ENCODE measurements around the gene LPIN2.

The LPIN2 gene, protein sequence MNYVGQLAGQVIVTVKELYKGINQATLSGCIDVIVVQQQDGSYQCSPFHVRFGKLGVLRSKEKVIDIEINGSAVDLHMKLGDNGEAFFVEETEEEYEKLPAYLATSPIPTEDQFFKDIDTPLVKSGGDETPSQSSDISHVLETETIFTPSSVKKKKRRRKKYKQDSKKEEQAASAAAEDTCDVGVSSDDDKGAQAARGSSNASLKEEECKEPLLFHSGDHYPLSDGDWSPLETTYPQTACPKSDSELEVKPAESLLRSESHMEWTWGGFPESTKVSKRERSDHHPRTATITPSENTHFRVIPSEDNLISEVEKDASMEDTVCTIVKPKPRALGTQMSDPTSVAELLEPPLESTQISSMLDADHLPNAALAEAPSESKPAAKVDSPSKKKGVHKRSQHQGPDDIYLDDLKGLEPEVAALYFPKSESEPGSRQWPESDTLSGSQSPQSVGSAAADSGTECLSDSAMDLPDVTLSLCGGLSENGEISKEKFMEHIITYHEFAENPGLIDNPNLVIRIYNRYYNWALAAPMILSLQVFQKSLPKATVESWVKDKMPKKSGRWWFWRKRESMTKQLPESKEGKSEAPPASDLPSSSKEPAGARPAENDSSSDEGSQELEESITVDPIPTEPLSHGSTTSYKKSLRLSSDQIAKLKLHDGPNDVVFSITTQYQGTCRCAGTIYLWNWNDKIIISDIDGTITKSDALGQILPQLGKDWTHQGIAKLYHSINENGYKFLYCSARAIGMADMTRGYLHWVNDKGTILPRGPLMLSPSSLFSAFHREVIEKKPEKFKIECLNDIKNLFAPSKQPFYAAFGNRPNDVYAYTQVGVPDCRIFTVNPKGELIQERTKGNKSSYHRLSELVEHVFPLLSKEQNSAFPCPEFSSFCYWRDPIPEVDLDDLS

DNA sequence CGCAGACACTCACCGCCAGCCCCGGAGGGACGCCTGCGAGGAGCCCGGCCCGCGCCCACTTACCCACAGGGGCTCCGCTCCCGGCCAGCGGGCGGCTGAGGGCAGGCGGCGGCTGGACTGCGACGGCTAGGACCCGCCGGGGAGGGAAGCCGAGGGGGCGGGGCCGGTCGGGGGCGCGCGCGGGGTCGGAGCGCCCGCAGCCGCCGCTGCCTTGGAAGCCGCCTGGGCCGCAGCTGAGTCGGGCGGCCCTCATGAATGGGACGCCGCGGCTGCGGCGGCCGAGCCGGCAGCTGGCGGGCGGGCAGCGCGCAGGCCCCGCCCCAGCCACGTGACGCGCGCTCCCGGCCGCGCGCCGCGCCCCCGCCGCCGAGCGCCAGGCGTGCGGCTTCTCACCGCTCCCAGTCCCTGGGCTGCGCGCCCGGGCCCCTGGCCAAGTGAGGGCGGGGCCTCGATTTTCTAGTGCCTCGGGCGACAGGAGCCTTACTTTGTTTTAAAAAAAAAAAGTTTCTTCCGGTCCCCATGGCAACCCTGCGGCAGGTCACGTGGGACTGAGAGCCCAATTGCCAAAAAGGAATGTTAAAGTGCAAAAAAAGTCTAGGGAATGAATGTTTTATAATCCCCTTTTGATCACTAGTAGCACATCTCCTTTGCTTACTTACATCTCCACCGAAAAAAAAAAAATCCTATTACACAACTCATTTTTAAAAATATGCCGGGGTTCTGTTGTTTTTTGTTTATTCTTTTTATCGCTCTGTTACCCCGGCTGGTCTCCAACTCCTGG, at the start of gene LPIN2:
TSS of gene LPIN2 (minus strand) at position 121 of the 781 bp plus-strand sequence. CDS start 52,304 bp downstream, outside the sequence.
- CTCF ChIA-PET: interaction anchor here (1.2 to 7.9 kb wide), 2 partner anchors 18 to 48 kb away, joined by 3 to 80 read pairs; no protein-coding TSS in a partner anchor
- peak; percentile 97 for DNase-seq
- peaks cover 34% of the 10 kb centered on the region for H3K36me3 Mint-ChIP-seq

GRCh38 chr18:3061581-3062312, 48.8 kb upstream of the LPIN2 start:
- peak; percentile 67 for DNase-seq
- H3K9me3 Mint-ChIP-seq: no peaks in the 10 kb centered on the region
- CTCF ChIA-PET: interaction anchor here (0.7 to 8.0 kb wide), 28 partner anchors 13 to 185 kb away, joined by 3 to 253 read pairs (median 7); partner anchors contain the start of genes LPIN2 and MYL12A
- peaks cover 73% of the 10 kb centered on the region for H3K4me1 Mint-ChIP-seq
- peak overlapping the region; percentile 100 for H3K27ac Mint-ChIP-seq
- no peaks in the 10 kb centered on the region for H3K36me3 Mint-ChIP-seq
- H3K4me3 Mint-ChIP-seq: peak overlapping the region; percentile 65
- H3K27me3 Mint-ChIP-seq: no peaks in the 10 kb centered on the region

More for the DNA sequence above, at the start of gene LPIN2:
- Mint-ChIP-seq H3K27me3 (no peaks in the 10 kb centered on the region), H3K9me3 (no peaks in the 10 kb centered on the region), H3K4me1 (peaks cover 70% of the 10 kb centered on the region), H3K4me3 (peak within 1 kb of the TSS; percentile 83), H3K27ac (peak within 1 kb of the TSS; percentile 90)

DNA sequence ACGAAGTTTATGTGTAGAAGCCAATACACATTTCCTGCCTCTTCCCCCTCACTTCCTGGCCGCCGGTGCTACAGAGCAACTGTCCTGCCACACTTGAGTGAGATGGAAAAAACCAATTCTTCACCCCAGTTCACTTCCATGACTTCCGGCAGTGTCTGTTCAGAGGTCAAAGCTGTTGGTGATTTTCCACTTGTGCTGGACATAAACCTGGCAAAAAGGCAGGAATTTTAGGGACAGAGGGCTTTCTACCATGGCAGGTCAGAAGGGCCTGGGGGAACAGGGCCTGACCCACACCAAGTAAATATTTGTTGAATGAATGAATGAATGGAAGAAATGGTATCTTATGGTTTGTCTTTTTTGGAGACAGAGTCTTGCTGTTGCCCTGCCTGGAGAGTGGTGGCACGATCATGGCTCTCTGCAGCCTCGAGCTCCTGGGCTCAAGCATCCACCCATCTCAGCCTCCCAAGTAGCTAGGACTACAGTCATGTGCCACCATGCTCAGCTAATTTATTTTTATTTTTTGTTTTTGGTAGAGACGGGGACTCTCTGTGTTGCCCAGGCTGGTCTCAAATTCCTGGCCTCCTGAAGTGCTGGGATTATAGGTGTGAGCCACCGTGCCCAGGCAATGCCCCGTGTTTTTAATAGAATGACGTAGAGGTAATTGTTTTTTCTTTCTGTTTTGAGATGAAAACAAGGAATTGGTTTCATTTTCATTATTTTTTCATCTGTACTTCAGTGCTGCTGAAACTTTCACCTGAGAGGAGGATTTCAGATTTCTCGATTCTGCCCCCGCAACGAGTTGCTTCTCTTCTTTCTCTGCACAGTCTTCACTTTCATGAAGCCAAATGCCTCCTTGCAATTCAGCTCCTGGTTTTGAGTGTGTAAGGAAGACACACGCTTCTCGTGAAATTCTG, 48.0 kb upstream of the LPIN2 start:
- peak overlapping the region; percentile 65 for H3K4me3 Mint-ChIP-seq
- H3K4me1 Mint-ChIP-seq: peaks cover 74% of the 10 kb centered on the region
- no peaks in the 10 kb centered on the region for H3K9me3 Mint-ChIP-seq
- peak; percentile 69 for DNase-seq
- no peaks in the 10 kb centered on the region for H3K27me3 Mint-ChIP-seq
- peak overlapping the region; percentile 100 for H3K27ac Mint-ChIP-seq
- CTCF ChIA-PET: interaction anchor here (0.7 to 8.0 kb wide), 14 partner anchors 13 to 351 kb away, joined by 3 to 253 read pairs (median 16); partner anchors contain the start of genes LPIN2 and MYL12A
- H3K36me3 Mint-ChIP-seq: no peaks in the 10 kb centered on the region

DNA sequence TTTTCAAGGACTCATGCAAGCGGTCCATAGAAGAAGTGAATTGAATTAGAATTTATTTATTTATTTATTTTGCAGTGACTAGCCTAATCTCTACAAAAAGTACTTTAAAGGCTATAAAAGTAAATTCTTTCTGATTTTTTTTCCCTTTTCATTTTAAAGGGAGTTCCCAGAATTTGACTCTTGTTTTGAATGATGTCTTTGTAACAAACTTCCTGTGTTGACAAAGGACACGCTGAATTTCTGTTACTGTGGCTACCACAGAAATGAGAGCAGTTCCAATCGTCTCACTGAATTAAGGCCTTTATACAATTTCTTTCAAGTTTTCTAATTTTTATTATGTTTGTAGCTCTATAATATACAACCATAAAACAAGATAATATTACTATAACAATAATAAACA, 46.3 kb upstream of the LPIN2 start:
- Mint-ChIP-seq H3K4me1 (peaks cover 73% of the 10 kb centered on the region), H3K27me3 (peaks cover 3% of the 10 kb centered on the region), H3K27ac (peak overlapping the region; percentile 100), H3K9me3 (peaks cover 2% of the 10 kb centered on the region), H3K4me3 (no peak overlapping the region), H3K36me3 (peaks cover 2% of the 10 kb centered on the region)
- DNase-seq: peak; percentile 36
- CTCF ChIA-PET: interaction anchor here (5.2 to 8.0 kb wide), 2 partner anchors 45 to 62 kb away, joined by 80 to 253 read pairs; partner anchors contain the start of gene LPIN2

DNA sequence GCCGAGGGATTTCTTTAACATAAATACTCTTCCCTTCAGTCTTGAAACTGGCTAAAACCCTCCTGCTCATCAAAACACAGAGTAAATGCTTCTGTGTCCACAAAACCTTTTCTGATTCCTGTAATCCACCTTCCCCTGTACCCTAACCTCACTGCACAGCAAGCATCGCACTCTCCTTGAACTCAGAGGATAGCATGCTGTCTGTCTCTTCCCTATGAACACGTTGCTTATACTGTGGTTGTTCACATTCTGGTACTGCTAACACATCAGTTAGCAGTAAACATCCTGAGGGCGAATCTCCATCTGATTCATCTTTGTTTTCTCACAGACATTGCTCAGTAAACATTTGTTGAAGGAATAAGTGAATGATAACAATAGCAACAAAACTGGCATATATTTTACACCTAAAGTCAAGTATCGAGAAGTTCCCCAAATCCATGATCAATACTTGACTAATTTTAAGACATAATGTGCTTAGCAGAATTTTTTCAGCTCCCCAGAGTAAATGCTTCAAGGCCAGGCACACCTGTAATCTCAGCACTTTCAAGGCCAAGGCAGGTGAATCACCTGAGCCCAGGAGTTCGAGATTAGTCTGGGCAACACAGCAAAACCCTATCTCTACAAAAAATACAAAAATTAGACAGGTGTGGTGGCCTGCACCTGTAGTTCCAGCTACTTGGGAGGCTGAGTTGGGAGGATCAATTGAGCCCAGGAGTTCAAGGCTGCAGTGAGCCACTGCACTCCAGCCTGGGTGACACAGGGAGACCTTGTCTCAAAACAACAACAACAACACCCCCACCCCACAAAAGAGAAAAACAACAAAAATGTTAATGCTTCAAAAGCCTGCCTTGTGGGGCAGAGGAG, 45.6 kb upstream of the LPIN2 start:
- CTCF ChIA-PET: interaction anchor here (8.0 kb wide), 1 partner anchor 61 kb away, joined by 253 read pairs; no protein-coding TSS in a partner anchor
- Mint-ChIP-seq H3K27ac (peak overlapping the region; percentile 100), H3K36me3 (peaks cover 5% of the 10 kb centered on the region), H3K9me3 (peaks cover 5% of the 10 kb centered on the region), H3K4me1 (peaks cover 76% of the 10 kb centered on the region), H3K27me3 (peaks cover 4% of the 10 kb centered on the region), H3K4me3 (no peak overlapping the region)
- DNase-seq: peak; percentile 46

GRCh38 chr18:3057526-3057925, 44.6 kb upstream of the LPIN2 start:
- H3K4me3 Mint-ChIP-seq: no peak overlapping the region

DNA sequence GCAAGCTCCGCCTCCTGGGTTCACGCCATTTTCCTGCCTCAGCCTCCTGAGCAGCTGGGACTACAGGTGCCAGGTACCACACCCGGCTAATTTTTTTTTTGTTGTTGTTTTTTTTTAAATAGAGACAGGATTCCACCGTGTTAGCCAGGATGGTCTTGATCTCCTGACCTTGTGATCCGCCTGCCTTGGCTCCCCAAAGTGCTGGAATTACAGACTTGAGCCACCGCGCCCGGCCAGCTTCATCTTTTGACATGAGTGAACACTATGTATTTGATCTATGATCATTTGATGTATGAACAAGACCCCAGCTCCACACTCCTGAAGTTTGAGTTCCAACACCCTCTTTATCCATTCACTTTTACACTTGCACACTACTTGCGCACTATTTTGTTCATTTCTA, 43.4 kb upstream of the LPIN2 start:
- no peak overlapping the region for H3K4me3 Mint-ChIP-seq
- peaks cover 12% of the 10 kb centered on the region for H3K36me3 Mint-ChIP-seq
- CTCF ChIA-PET: interaction anchor here (1.6 to 2.0 kb wide), 3 partner anchors 61 to 73 kb away, joined by 4 to 6 read pairs (median 4); no protein-coding TSS in a partner anchor
- H3K4me1 Mint-ChIP-seq: peaks cover 72% of the 10 kb centered on the region
- H3K27ac Mint-ChIP-seq: peak overlapping the region; percentile 66
- DNase-seq: no peak
- H3K27me3 Mint-ChIP-seq: peaks cover 4% of the 10 kb centered on the region
- peaks cover 11% of the 10 kb centered on the region for H3K9me3 Mint-ChIP-seq

More at GRCh38 chr18:3057526-3057925, 44.6 kb upstream of the LPIN2 start:
- Mint-ChIP-seq H3K9me3 (peaks cover 11% of the 10 kb centered on the region), H3K36me3 (peaks cover 11% of the 10 kb centered on the region), H3K27ac (peak overlapping the region; percentile 100), H3K4me1 (peaks cover 74% of the 10 kb centered on the region), H3K27me3 (peaks cover 4% of the 10 kb centered on the region)
- DNase-seq: no peak
- CTCF ChIA-PET: interaction anchor here (1.6 kb wide), 1 partner anchor 62 kb away, joined by 4 read pairs; no protein-coding TSS in a partner anchor

- H3K4me1 Mint-ChIP-seq: peaks cover 67% of the 10 kb centered on the region
- peaks cover 4% of the 10 kb centered on the region for H3K27me3 Mint-ChIP-seq
- no peak for DNase-seq
- peaks cover 11% of the 10 kb centered on the region for H3K9me3 Mint-ChIP-seq
- H3K27ac Mint-ChIP-seq: no peak overlapping the region
- CTCF ChIA-PET: interaction anchor here (1.8 to 2.0 kb wide), 2 partner anchors 62 to 73 kb away, joined by 4 to 6 read pairs; no protein-coding TSS in a partner anchor
- H3K4me3 Mint-ChIP-seq: no peak overlapping the region
- peaks cover 12% of the 10 kb centered on the region for H3K36me3 Mint-ChIP-seq
These were observed 42.9 kb upstream of the LPIN2 start for GRCh38 chr18:3055816-3056215.

DNA sequence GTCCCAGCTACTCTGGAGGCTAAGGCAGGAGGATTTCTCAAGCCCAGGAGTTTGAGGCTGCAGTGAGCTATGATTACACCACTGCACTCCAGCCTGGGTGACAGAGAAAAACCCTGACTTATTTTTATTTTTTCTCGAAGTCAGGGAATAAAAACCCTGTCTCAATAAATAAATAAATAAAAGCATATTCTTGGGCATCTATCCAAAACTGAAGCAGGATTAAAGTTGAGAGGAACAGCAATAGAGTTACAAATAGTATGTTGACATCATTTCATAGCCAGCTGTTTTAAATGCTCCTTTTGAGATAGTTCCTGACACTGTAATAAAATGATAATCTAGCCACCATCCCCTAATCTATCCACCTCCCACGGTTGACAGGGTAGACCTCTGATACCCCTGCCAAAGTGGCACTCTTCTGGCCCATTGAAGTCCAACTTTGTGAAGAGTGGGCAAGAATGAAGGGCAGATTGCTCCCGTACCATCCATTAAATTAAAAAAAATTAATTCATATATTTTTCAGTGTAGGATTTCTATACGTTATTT, 42.3 kb upstream of the LPIN2 start:
- peaks cover 12% of the 10 kb centered on the region for H3K36me3 Mint-ChIP-seq
- no peak overlapping the region for H3K27ac Mint-ChIP-seq
- peaks cover 4% of the 10 kb centered on the region for H3K27me3 Mint-ChIP-seq
- H3K9me3 Mint-ChIP-seq: peaks cover 11% of the 10 kb centered on the region
- CTCF ChIA-PET: interaction anchor here (1.8 to 2.0 kb wide), 2 partner anchors 61 to 74 kb away, joined by 4 to 6 read pairs; no protein-coding TSS in a partner anchor
- H3K4me1 Mint-ChIP-seq: peaks cover 61% of the 10 kb centered on the region
- H3K4me3 Mint-ChIP-seq: no peak overlapping the region
- no peak for DNase-seq

DNA sequence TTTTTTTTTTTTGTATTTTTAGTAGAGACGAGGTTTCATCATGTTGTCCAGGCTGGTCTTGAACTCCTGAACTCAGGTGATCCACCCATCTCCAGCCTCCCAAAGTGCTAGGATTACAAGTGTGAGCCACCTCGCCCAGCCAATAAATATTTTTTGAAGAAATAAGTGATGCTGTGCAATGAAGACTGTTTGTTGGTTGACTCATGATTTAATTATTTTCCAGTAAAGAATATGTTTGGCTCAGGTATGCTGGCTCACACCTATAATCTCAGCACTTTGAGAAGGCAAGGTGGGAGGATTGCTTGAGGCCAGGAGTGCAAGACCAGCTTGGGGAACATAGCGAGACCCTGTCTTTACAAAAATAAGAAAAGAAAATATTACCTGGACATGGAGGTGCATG, 41.8 kb upstream of the LPIN2 start:
- Mint-ChIP-seq H3K4me3 (no peak overlapping the region), H3K27me3 (peaks cover 4% of the 10 kb centered on the region), H3K27ac (no peak overlapping the region), H3K4me1 (peaks cover 56% of the 10 kb centered on the region), H3K36me3 (peaks cover 12% of the 10 kb centered on the region), H3K9me3 (peaks cover 11% of the 10 kb centered on the region)
- no peak for DNase-seq
- CTCF ChIA-PET: interaction anchor here (1.8 kb wide), 1 partner anchor 61 kb away, joined by 4 read pairs; no protein-coding TSS in a partner anchor

DNA sequence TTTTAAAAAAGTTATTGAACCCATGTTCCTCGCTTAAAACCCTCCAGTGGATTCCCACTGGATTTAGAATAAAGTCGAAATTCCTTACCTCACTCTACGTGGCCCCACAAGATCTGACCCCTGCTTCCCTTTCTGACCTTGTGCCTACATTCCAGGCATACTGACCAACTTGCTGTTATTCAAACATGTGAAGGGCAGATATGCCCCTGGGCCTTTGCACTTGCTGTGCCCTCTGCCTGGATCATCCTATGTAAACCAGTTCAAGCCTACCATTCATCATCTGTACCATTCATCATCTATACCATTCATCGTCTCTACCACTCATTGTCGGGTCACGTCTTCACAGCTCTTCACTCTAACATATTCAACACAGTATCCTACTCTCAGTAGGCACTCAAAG, 41.3 kb upstream of the LPIN2 start:
- Mint-ChIP-seq H3K27me3 (peaks cover 4% of the 10 kb centered on the region), H3K4me1 (peaks cover 52% of the 10 kb centered on the region), H3K4me3 (no peak overlapping the region), H3K9me3 (peaks cover 11% of the 10 kb centered on the region), H3K27ac (no peak overlapping the region), H3K36me3 (peaks cover 12% of the 10 kb centered on the region)
- CTCF ChIA-PET: no interaction called here
- no peak for DNase-seq

Data from activated naive CD4-positive, alpha-beta T cell treated with anti-CD3 and anti-CD28 coated beads, Interleukin-2, amount 10 ng/mL, durations not matched to agents 7 days and 5 days (primary cell).